SK-MEL-5 (cell line): ENCODE measurements around the gene TSSK6. TPM values are rescaled to one million over a fixed set of nuclear protein-coding genes. Genes with fewer than 3 reads are reported as not detected.

Experiments used
- DNase-seq: peaks from one replicate; pipeline ENCODE4 v3.0.0-alpha.2; 2016; ENCODE audit warnings: low read depth, low spot score
- in situ Hi-C: cut with HindIII; loops from 2 replicates; pipeline ENCODE4 v1.10.0; 2016; ENCODE audit warnings: low sequenced_read_pairs, high pct_unique_total_duplicates, low pct_unique_long_range_greater_than_20kb
- total RNA-seq: library from RNA; depleted of rRNA; stranded (reverse); fragments of >200 nt; shearing (Covaris generic); gene quantifications from 2 replicates; pipeline ENCODE4 v1.2.3, GENCODE V29; 2014

The TSSK6 gene
- total RNA-seq, 1 experiment from 2014 or later = 1.7 TPM

DNA sequence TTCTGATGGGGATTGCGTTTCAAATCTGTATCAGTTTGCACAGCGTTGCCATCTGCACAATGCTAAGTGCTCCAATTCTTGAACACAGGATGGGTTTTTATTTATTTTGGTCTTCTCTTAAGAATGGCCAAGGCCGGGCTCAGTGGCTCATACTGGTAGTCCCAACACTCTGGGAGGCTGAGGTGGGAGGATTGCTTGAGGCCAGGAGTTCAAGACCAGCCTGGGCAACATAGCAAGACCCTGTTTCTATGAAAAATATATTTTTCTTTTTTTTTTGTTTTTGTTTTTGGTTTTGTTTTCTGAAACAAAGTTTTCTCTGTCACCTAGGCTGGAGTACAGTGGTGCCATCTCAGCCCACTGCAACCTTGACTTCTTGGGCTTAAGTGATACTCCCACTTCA lies 7.8 kb upstream of the TSSK6 start:
- in situ Hi-C loops = no loop called here

GRCh38 chr19:19520989-19521388 lies 5.6 kb upstream of the TSSK6 start:
- DNase-seq = no peak
- in situ Hi-C loops = no loop called here

More for the DNA sequence above, 7.8 kb upstream of the TSSK6 start:
- DNase-seq = no peak

DNA sequence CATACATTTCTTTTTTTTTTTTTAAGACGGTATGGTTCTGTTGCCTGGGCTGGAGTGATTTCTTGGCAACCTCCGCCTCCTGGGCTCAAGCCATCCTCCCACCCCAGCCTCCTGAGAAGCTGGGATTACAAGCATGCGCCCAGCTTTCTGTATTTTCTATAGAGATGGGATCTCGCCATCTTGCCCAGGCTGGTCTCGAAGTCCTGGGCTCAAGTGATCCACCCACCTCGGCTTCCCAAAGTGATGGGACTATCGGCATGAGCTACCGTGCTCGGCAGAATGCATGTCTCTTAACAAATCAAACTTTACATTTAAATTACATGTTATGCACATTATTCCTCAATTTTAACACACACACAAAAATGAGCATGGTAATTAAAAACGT lies 1.9 kb upstream of the TSSK6 start:
- in situ Hi-C loops = no loop called here
- DNase-seq = no peak

DNA sequence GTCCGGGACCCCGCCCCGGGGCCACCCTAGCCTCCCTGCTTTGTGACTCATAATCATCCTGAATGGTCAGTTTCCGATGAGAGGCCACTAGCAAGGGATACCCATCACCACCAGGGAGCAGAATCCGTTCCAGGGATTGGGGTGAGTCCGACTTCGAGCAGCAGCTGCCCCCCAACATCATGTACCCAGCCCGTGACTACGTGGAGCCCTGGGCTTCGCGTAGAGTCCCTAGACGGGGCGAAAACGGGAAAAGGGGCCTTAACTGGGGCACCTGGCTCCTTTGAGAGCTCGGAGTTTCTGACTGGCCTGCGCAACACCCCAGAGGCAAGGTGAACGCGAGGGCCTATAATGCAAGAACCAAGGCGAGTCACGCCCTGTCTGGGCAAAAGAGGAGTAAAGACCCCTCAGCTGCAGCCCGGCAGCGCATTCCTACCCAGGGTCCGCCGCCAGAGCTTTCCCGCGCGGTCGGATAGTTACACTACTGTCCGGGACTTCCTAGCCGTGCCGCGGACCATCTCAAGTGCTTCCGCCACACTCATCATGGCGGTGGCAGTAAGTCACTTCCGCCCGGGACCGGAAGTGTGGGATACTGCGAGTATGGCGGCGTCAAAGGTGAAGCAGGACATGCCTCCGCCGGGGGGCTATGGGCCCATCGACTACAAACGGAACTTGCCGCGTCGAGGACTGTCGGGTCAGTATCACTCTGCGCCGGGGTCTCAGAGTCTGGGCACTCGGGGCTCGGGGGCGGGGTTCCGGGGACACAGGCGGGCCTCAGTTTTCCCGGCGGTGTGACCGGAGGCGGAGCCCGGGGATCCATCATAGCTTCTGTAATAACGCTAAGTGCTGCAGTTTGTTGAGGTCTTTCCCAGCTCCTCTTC lies 533 bp upstream of the TSSK6 start, which contains the start of gene NDUFA13:
Gene NDUFA13, plus strand, starts transcription at position 584 of the 878 bp plus-strand sequence. Its CDS starts 14 bp downstream, at position 598.
- peak; percentile 91 for DNase-seq
- in situ Hi-C loops = no loop called here

DNA sequence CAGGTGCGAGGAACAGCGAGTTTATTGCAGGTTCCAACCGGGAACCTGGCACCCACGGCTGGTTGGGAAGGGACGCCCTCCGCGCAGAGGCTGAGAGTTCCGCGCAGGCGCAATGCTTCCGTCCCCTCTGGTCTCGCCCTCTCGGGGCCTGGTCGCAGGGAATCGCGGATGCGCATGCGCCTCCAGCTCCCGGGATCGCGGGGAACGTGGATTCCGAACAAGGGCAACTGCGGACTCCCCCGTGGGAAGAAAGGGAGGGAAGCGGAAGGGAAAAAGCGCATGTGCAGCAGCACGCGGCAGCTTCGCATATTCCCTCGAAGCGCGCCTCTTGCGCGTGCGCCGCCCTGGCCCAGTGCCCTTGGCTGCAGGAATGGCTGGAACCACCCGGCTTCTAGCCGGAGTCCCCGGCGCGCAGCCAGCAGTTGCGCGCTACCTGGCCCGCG lies 1.1 kb downstream of the TSSK6 start:
- no peak for DNase-seq
- in situ Hi-C loops = no loop called here

DNA sequence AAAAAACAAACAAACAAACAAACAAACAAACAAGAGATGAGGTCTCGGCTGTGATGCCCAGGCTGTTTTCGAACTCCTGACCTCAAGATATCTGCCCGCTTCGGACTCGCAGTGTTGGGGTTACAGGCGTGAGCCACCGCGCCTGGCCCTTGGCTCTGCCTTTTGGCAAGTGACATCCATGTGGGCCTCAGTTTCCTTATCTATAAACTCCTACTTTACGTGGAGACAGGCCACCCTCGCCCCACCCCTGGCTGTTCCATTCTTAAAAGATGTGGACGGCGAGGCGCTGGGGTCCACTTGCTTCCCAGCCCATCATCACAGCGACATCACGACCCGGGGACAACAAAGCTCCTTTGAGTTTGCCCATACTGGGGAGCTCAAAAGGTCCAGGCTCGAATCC lies 1.7 kb downstream of the TSSK6 start:
- DNase-seq = no peak
- in situ Hi-C loops = no loop called here

DNA sequence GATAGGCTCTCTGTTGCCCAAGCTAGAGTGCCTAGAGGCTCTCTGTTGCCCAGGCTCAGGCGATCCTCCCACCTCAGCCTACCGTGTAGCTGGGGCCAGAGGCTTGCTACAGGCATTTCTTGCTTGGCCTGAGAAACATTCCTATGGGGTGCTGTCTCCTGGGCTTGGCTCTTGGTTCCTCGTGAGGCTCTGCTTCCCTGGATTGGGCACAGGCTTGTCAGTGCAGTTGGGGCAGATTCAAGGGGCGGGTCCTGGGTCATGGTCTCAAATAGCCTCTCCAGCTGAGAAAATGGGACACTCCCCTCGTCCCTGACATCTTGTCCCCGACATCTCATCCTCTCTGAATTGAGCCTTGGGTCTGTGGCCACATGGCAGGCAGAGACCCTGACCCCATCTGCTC lies 4.9 kb downstream of the TSSK6 start:
- in situ Hi-C loops = no loop called here
- no peak for DNase-seq

- no peak for DNase-seq
- in situ Hi-C loops = no loop called here
Observed at GRCh38 chr19:19508217-19508616, 7.1 kb downstream of the TSSK6 start.

DNA sequence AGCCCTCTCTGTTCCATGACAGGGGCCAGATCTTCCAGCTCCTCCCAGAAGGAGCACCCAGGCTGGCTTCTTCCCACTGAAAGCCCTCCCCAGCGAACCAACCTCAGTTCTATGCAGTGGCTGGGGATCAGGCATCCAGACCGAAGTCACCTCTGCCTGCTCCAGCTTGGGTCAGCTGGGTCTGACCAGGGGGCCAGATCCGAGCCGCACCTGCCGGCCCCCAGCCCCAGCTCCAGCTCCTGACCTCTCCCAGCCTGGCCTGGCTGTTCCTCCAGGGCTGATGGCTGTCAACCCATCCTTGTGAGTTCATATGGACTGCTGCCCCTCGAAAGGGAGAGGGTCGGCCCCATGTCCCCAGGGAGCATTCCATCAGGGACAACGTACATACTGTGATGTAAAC lies 8.0 kb downstream of the TSSK6 start:
- DNase-seq = no peak
- in situ Hi-C loops = no loop called here

GRCh38 chr19:19506592-19506991 lies 8.8 kb downstream of the TSSK6 start:
- in situ Hi-C loops = no loop called here
- DNase-seq = no peak

DNA sequence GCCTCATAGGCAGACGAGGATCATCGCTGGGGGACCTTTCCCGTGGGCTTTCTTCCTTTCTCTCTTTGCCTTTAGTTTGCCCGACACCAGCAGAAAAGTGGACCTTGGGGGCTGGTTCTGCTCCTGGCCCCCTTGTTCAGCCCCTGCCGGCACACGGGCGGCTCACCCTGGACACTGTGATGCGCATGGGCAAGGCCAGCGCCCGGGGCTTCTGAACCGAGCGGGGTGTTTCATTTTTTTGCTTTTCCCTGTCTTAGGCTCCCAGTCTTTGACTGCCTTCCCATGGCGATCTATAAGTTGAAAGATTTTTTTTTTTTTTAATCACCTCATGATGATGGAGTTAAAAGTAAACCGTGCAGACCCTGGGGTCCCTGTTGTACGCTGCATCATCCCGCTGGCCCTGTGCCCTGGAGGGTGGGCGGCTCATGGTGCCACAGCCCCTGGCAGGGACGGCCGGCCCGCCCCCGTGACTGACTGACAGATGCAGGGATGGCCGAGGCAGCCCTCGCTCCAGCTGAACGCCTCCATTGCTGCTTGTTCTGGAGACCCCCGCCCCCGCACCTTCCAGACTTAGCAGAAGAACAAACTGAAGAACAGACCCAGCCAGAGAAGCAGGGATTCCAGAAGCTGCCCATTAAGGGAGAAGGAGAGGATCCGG lies 9.6 kb downstream of the TSSK6 start:
- no peak for DNase-seq
- in situ Hi-C loops = no loop called here

- in situ Hi-C loops = no loop called here
- DNase-seq = no peak
Observed at GRCh38 chr19:19504754-19505668, 10.3 kb downstream of the TSSK6 start.

GRCh38 chr19:19502808-19503602 lies 12.3 kb downstream of the TSSK6 start:
- no peak for DNase-seq
- in situ Hi-C loops = no loop called here

GRCh38 chr19:19502281-19502680 lies 13.1 kb downstream of the TSSK6 start:
- in situ Hi-C loops = no loop called here
- DNase-seq = no peak

DNA sequence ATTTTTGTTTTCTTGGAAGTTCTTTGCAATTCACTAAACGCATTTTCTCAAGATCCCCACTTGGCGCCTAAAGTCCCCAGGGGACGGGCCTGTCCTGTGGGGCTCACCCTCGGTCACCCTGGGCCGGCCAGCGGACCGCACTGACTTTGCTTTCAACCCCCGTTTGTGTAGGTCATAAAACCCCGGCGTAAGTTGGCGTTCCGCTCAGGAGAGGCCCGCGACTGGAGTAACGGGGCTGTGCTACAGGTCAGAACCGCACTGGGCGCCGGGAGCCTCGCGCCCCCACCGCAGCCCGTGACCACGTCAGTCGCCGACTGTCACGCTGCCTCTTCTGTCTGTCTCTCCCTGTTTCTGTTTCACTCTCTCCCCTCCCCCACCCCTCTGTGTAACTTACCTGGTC lies 13.6 kb downstream of the TSSK6 start:
- in situ Hi-C loops = no loop called here
- no peak for DNase-seq

DNA sequence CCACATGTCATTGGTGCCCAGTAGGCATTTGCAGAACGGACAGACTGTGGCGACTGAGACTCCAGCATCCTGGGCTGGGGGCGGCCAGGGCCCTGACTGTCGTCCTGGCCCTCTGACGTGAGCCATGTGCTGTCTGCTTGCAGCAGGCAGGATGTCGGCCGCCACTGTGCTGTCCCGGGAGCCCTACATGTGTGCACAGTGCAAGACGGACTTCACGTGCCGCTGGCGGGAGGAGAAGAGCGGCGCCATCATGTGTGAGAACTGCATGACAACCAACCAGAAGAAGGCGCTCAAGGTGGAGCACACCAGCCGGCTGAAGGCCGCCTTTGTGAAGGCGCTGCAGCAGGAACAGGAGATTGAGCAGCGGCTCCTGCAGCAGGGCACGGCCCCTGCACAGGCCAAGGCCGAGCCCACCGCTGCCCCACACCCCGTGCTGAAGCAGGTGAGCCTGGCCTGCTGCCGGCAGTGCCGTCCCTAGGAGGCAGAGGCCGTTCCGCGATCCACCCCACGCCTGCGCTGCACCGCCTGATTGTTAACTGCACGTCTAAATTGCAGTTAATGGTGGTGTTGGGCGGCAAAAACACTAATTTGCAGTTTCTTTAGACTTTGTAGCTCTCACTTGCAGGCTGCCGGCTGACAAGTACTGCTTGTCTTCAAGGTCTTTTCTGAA lies 14.2 kb downstream of the TSSK6 start:
- DNase-seq = no peak
- in situ Hi-C loops = no loop called here
